Neuronal stem cell (in vitro differentiated cells): ENCODE measurements around the gene SF3B2.

Experiments
- DNase-seq: peaks from one replicate; pipeline ENCODE4 v3.0.0-alpha.2; 2013; ENCODE audit warnings: low spot score
- H2AFZ ChIP-seq: one replicate; pipeline ENCODE4 v1.6.1; 2013; ENCODE audit warnings: mild to moderate bottlenecking, low read length, inconsistent platforms
- H2AK5ac ChIP-seq: 2 replicates; pipeline ENCODE4 v1.6.1; 2013; ENCODE audit warnings: low read depth, mild to moderate bottlenecking, inconsistent platforms, low read length, moderate library complexity, mixed read lengths
- H2BK120ac ChIP-seq: 2 replicates; pipeline ENCODE4 v1.6.1; 2013; ENCODE audit warnings: low read depth, mild to moderate bottlenecking, inconsistent platforms, low read length, moderate library complexity, mixed read lengths
- H2BK12ac ChIP-seq: one replicate; pipeline ENCODE4 v1.6.1; 2013; ENCODE audit warnings: low read length, inconsistent platforms
- H2BK15ac ChIP-seq: 2 replicates; pipeline ENCODE4 v1.6.1; 2013; ENCODE audit warnings: mild to moderate bottlenecking, low read length, inconsistent platforms, mixed read lengths
- H2BK5ac ChIP-seq: one replicate; pipeline ENCODE4 v1.6.1; 2013; ENCODE audit warnings: inconsistent platforms, mild to moderate bottlenecking, low read length, moderate library complexity
- H3K14ac ChIP-seq: one replicate; pipeline ENCODE4 v1.6.1; 2013; ENCODE audit warnings: low read length, inconsistent platforms
- H3K18ac ChIP-seq: 2 replicates; pipeline ENCODE4 v1.6.1; 2013; ENCODE audit warnings: low read length, inconsistent platforms
- H3K23ac ChIP-seq: 2 replicates; pipeline ENCODE4 v1.6.1; 2013; ENCODE audit warnings: low read depth, mild to moderate bottlenecking, mixed read lengths, low read length, inconsistent platforms; ENCODE audit not compliant: poor library complexity
- H3K27ac ChIP-seq: replicated peaks from 3 replicates; pipeline ENCODE4 v1.5.1; 2013; ENCODE audit warnings: low read length, inconsistent platforms
- H3K27me3 ChIP-seq, 3 experiments: 2 replicates each; pipeline ENCODE4 v1.6.1; 2013; ENCODE audit warnings: low read length in 3 of 3, mild to moderate bottlenecking in 2 of 3, inconsistent platforms in 1 of 3, low read depth in 1 of 3, mixed read lengths in 1 of 3, moderate library complexity in 1 of 3; ENCODE audit not compliant: control insufficient read depth in 3 of 3, insufficient read depth in 3 of 3
- H3K36me3 ChIP-seq, 2 donors: replicated peaks in 1 of 2; 2 replicates each; pipeline ENCODE4 v1.6.1; 2013; ENCODE audit warnings: low read length in 2 of 2; ENCODE audit not compliant: control insufficient read depth in 2 of 2, insufficient read depth in 2 of 2
- H3K4ac ChIP-seq: 2 replicates; pipeline ENCODE4 v1.6.1; 2013; ENCODE audit warnings: inconsistent platforms, mild to moderate bottlenecking, low read length, moderate library complexity
- H3K4me1 ChIP-seq, 2 donors: 1 replicate in 1 of 2; 2 replicates in 1 of 2; pipeline ENCODE4 v1.6.1; 2013; ENCODE audit warnings: low read length in 2 of 2, low read depth in 1 of 2; ENCODE audit not compliant: control insufficient read depth in 2 of 2, insufficient read depth in 1 of 2
- H3K4me2 ChIP-seq: one replicate; pipeline ENCODE4 v1.6.1; 2013; ENCODE audit warnings: mild to moderate bottlenecking, low read length, inconsistent platforms; ENCODE audit not compliant: insufficient read depth, poor library complexity, severe bottlenecking
- H3K4me3 ChIP-seq, 2 donors: 2 replicates each; pipeline ENCODE4 v1.5.1; 2013; ENCODE audit warnings: low read length in 2 of 2, mild to moderate bottlenecking in 2 of 2, inconsistent platforms in 1 of 2, moderate library complexity in 1 of 2
- H3K79me1 ChIP-seq: one replicate; pipeline ENCODE4 v1.6.1; 2013; ENCODE audit warnings: low read depth, mild to moderate bottlenecking, inconsistent platforms, low read length, moderate library complexity
- H3K9ac ChIP-seq: one replicate; pipeline ENCODE4 v1.6.1; 2013; ENCODE audit warnings: mild to moderate bottlenecking, low read depth, low read length, inconsistent platforms; ENCODE audit not compliant: poor library complexity
- H3K9me3 ChIP-seq, 2 donors: replicated peaks in 1 of 2; 2 replicates each; pipeline versions ENCODE3 to v1.6.1; 2013; ENCODE audit warnings: low read length in 2 of 2, mild to moderate bottlenecking in 2 of 2, inconsistent platforms in 1 of 2, low read depth in 1 of 2, mixed read lengths in 1 of 2, moderate library complexity in 1 of 2; ENCODE audit not compliant: control insufficient read depth in 2 of 2, insufficient read depth in 1 of 2
- H4K8ac ChIP-seq: one replicate; pipeline ENCODE4 v1.6.1; 2013; ENCODE audit warnings: low read depth, mild to moderate bottlenecking, inconsistent platforms, low read length, moderate library complexity
- H4K91ac ChIP-seq: one replicate; pipeline ENCODE4 v1.6.1; 2013; ENCODE audit warnings: low read length, low read depth, mild to moderate bottlenecking, inconsistent platforms; ENCODE audit not compliant: poor library complexity
- WGBS, 2 donors: extraction: QIAGEN DNeasy Blood & Tissue Kit; methylation state at CpG; one replicate each; pipeline ENCODE4 v1.1.7; 2013; ENCODE audit warnings: missing lambda C conversion rate in 2 of 2, mixed read lengths in 1 of 2; ENCODE audit not compliant: insufficient read length in 2 of 2, insufficient replicate concordance in 1 of 2; ENCODE audit errors: extremely low coverage in 2 of 2; 5-methylcytosine and 5-hydroxymethylcytosine counted together

SF3B2 gene

DNA sequence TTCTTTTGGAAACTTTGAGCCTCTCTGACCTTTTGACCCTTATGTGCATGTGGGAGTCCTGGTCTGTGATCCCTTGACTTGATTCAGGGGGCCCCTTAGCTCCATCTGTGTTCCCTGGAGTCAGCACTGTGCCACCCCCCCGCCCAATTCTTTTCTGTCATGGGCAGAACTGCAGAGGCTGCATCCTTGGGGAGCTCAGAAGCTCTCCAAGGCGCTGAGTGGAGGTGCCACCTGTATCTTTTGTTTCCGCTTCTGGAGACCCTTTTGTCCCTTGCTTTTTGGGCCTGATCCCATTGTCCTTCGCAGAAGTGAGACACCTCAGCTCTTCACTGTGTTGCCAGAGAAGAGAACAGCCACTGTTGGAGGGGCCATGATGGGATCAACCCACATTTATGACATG lies 15.5 kb downstream of the SF3B2 start:
- no peak overlapping the region for H3K18ac ChIP-seq
- H2BK120ac ChIP-seq: no peak overlapping the region
- H2BK5ac ChIP-seq: no peak overlapping the region
- no peak overlapping the region for H3K14ac ChIP-seq
- no CpG with 5 or more reads among the region's 4 CpGs for WGBS, 2 donors
- H2AFZ ChIP-seq: no peak overlapping the region
- H3K79me1 ChIP-seq: peaks cover 2% of the 10 kb centered on the region
- H4K8ac ChIP-seq: no peak overlapping the region
- no peak overlapping the region for H3K4me3 ChIP-seq
- no peak for DNase-seq
- H3K9ac ChIP-seq: no peak overlapping the region
- no peak overlapping the region for H3K4ac ChIP-seq
- no peaks in the 10 kb centered on the region for H3K27me3 ChIP-seq
- no peak overlapping the region for H3K4me2 ChIP-seq
- peaks cover 40 to 76% of the 10 kb centered on the region in 2 donors for H3K36me3 ChIP-seq
- no peak overlapping the region for H2BK15ac ChIP-seq
- no peak overlapping the region for H2BK12ac ChIP-seq
- H3K27ac ChIP-seq: no peak overlapping the region
- H3K23ac ChIP-seq: no peak overlapping the region
- peaks cover 4 to 17% of the 10 kb centered on the region in 2 donors for H3K9me3 ChIP-seq
- H3K4me1 ChIP-seq: peaks cover 4 to 7% of the 10 kb centered on the region in 2 donors
- H2AK5ac ChIP-seq: no peak overlapping the region
- H4K91ac ChIP-seq: no peak overlapping the region

DNA sequence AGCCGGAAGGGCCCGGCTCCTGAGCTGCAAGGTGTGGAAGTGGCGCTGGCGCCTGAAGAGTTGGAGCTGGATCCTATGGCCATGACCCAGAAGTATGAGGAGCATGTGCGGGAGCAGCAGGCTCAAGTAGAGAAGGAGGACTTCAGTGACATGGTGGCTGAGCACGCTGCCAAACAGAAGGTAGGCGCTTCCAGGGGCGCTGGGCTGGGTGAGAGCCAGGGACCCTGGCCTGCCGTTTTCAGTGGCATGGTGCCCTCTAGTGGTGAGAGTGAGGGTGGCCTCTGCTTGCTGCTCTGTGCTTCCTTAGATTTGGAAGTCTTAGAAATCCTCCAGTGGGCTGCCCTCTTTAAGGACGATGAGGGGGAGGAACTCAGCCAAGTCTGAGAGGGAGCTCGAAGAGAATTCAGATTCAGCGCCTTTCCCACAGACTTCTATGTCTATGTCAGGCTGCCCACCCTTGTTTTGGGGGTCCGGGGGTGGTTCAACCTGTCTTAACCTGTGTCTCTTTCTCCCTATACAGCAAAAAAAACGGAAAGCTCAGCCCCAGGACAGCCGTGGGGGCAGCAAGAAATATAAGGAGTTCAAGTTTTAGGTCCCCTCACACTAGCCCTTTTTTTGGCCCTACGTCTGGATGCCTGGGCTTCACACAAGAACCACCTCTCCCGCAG lies 16.1 kb downstream of the SF3B2 start:
- no CpG with 5 or more reads among the region's 17 CpGs for WGBS, 2 donors
- H3K4me2 ChIP-seq: no peak overlapping the region
- H3K4ac ChIP-seq: no peak overlapping the region
- DNase-seq: peak; percentile 78
- H2BK5ac ChIP-seq: no peak overlapping the region
- H3K4me1 ChIP-seq: peaks cover 4 to 7% of the 10 kb centered on the region in 2 donors
- no peak overlapping the region for H4K91ac ChIP-seq
- H2BK12ac ChIP-seq: no peak overlapping the region
- no peak overlapping the region for H2AK5ac ChIP-seq
- no peak overlapping the region for H2BK15ac ChIP-seq
- H4K8ac ChIP-seq: no peak overlapping the region
- peaks cover 2% of the 10 kb centered on the region for H3K79me1 ChIP-seq
- no peak overlapping the region for H3K9ac ChIP-seq
- no peak overlapping the region for H3K18ac ChIP-seq
- H3K4me3 ChIP-seq: no peak overlapping the region
- no peak overlapping the region for H3K27ac ChIP-seq
- no peak overlapping the region for H2BK120ac ChIP-seq
- no peak overlapping the region for H3K14ac ChIP-seq
- no peak overlapping the region for H2AFZ ChIP-seq
- no peak overlapping the region for H3K23ac ChIP-seq
- H3K36me3 ChIP-seq: peaks cover 35 to 73% of the 10 kb centered on the region in 2 donors
- H3K27me3 ChIP-seq: no peaks in the 10 kb centered on the region
- H3K9me3 ChIP-seq: peaks cover 4 to 17% of the 10 kb centered on the region in 2 donors

DNA sequence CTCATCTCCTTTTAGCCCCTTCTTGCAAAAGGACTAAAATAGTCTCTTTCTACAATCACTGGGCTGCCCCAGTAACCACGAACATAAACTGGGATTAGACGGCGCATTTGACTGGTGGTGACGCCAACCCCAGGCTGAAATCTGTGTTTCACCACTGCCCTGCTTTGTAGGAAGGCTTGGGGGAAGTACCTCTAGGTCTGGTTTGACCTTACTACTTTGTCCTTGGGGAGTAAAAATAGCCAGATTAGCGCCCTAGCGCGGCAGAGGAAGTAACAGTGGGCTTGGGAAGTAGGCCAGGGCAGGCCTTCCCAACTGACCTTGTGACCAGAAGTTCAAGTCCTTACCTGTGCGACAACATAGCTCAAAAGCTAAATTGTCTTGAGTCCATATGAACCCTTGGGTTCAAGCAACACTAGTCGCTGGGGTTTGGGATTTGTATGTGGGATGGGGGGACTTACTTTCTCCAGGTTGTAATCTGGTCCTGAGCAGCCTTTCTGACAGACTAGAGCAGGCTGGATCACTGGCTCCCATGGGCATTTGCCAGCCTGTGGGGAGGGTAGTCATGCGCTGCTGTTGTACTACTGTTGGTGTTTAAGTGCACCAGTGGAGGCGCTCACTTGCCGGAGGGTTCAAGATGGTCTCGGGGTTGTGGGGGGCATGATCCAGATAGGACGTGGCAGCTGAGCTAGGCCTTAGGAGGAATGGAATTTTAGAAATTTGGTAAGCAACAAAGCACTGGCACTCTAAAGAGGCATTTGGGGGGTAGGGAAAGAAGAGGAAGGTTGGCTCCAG lies 17.0 kb downstream of the SF3B2 start:
- Histone ChIP-seq H3K4me1 (peaks cover 4 to 7% of the 10 kb centered on the region in 2 donors), H2AFZ (peak overlapping the region; percentile 90), H3K23ac (no peak overlapping the region), H2BK15ac (no peak overlapping the region), H3K27me3 (no peaks in the 10 kb centered on the region), H3K18ac (peak overlapping the region; percentile 73), H3K4ac (no peak overlapping the region), H3K27ac (peak overlapping the region; percentile 43), H3K4me2 (peak overlapping the region; percentile 70), H3K36me3 (peaks cover 28 to 71% of the 10 kb centered on the region in 2 donors), H3K9ac (peak overlapping the region; percentile 50), H2AK5ac (no peak overlapping the region), H4K91ac (no peak overlapping the region), H2BK120ac (no peak overlapping the region), H3K4me3 (peak overlapping the region; percentile 82 to 97), H3K9me3 (peaks cover 2 to 10% of the 10 kb centered on the region in 2 donors), H2BK12ac (no peak overlapping the region), H3K79me1 (no peaks in the 10 kb centered on the region), H4K8ac (no peak overlapping the region), H2BK5ac (no peak overlapping the region), H3K14ac (no peak overlapping the region)
- no CpG with 5 or more reads among the region's 14 CpGs for WGBS, 2 donors
- no peak for DNase-seq
